H1 (cell line): ENCODE measurements around the gene TNFAIP2. TPM values are rescaled to one million over a fixed set of nuclear protein-coding genes. Genes with fewer than 3 reads are reported as not detected.

Experiments used
- CTCF ChIA-PET: fragments of 300-600 bp; sonication (Branson Sonifier 250); formaldehyde crosslinking; loops from one replicate; lab custom pipeline; 2021; ENCODE audit not compliant: partially characterized antibody; lab: Charles Lee
- POLR2A ChIA-PET: fragments of 300-600 bp; sonication (Branson Sonifier 250); formaldehyde crosslinking; loops from one replicate; lab custom pipeline; 2021; ENCODE audit warnings: inconsistent platforms; ENCODE audit not compliant: partially characterized antibody; lab: Charles Lee
- DNase-seq, 2 experiments: peaks; one replicate each; pipeline versions ENCODE4 v3.0.0 to v3.0.0-alpha.2; 2010 to 2022; ENCODE audit warnings: low spot score in 2 of 2, low read depth in 1 of 2, mixed read lengths in 1 of 2
- FAIRE-seq: peaks from 2 replicates; lab custom pipeline; 2011; peaks lifted over from hg19 to GRCh38; lab: Jason Lieb, UNC
- H2AFZ ChIP-seq: 2 replicates; pipeline ENCODE4 v1.8.1; 2012; ENCODE audit warnings: low read length, inconsistent platforms
- H2AK5ac ChIP-seq: 2 replicates; pipeline ENCODE4 v1.6.1; 2013; ENCODE audit warnings: low read depth, low read length
- H2BK120ac ChIP-seq: replicated peaks from 2 replicates; pipeline ENCODE3; 2013; ENCODE audit warnings: low read depth, low read length, inconsistent platforms
- H2BK12ac ChIP-seq: 2 replicates; pipeline ENCODE4 v1.6.1; 2013; ENCODE audit warnings: low read depth, low read length
- H2BK15ac ChIP-seq: 2 replicates; pipeline ENCODE4 v1.6.1; 2013; ENCODE audit warnings: low read length
- H2BK20ac ChIP-seq: 2 replicates; pipeline ENCODE4 v1.6.1; 2013; ENCODE audit warnings: low read length
- H2BK5ac ChIP-seq: 2 replicates; pipeline ENCODE4 v1.6.1; 2013; ENCODE audit warnings: low read depth, low read length
- H3K14ac ChIP-seq: 2 replicates; pipeline ENCODE4 v1.6.1; 2013; ENCODE audit warnings: inconsistent platforms; ENCODE audit not compliant: insufficient read length
- H3K18ac ChIP-seq: 2 replicates; pipeline ENCODE4 v1.6.1; 2013; ENCODE audit warnings: low read length; ENCODE audit errors: extremely low read depth
- H3K23ac ChIP-seq: 2 replicates; pipeline ENCODE4 v1.6.1; 2013; ENCODE audit warnings: inconsistent platforms; ENCODE audit not compliant: insufficient read length
- H3K23me2 ChIP-seq: 2 replicates; pipeline ENCODE4 v1.6.1; 2013; ENCODE audit warnings: low read depth, low read length
- H3K27ac ChIP-seq: 2 replicates; pipeline ENCODE4 v1.6.1; 2011; ENCODE audit warnings: low read depth, low read length, inconsistent platforms
- H3K27me3 ChIP-seq, 4 experiments: replicated peaks in 1 of 4; 1 replicate in 1 of 4; 2 replicates in 3 of 4; pipeline versions ENCODE4 v1.6.1 to v1.8.1; 2011 to 2013; ENCODE audit warnings: low read length in 3 of 4, mild to moderate bottlenecking in 3 of 4, inconsistent platforms in 2 of 4, mixed read lengths in 2 of 4, moderate library complexity in 1 of 4; ENCODE audit not compliant: control insufficient read depth in 3 of 4, insufficient read depth in 3 of 4; ENCODE audit errors: extremely low read depth in 1 of 4
- H3K36me3 ChIP-seq, 4 experiments: 2 replicates each; pipeline versions ENCODE4 v1.6.1 to v1.8.1; 2011 to 2013; ENCODE audit warnings: mild to moderate bottlenecking in 4 of 4, low read length in 3 of 4, moderate library complexity in 2 of 4, control low read depth in 1 of 4, inconsistent platforms in 1 of 4; ENCODE audit not compliant: insufficient read depth in 4 of 4, control insufficient read depth in 2 of 4
- H3K4ac ChIP-seq: replicated peaks from 2 replicates; pipeline ENCODE3; 2013; ENCODE audit warnings: low read length, low read depth, mixed read lengths, inconsistent platforms; ENCODE audit not compliant: insufficient read length
- H3K4me1 ChIP-seq, 4 experiments: replicated peaks in 1 of 4; 1 replicate in 1 of 4; 2 replicates in 3 of 4; pipeline versions ENCODE4 v1.6.1 to v1.8.1; 2011 to 2013; ENCODE audit warnings: low read length in 3 of 4, inconsistent platforms in 2 of 4, mixed read lengths in 1 of 4; ENCODE audit not compliant: insufficient read depth in 4 of 4, control insufficient read depth in 3 of 4
- H3K4me2 ChIP-seq, 2 experiments: 2 replicates each; pipeline versions ENCODE4 v1.6.1 to v1.8.1; 2011 to 2013; ENCODE audit warnings: low read depth in 2 of 2, low read length in 2 of 2, control low read depth in 1 of 2, inconsistent platforms in 1 of 2, mild to moderate bottlenecking in 1 of 2; ENCODE audit not compliant: insufficient read depth in 1 of 2
- H3K4me3 ChIP-seq, 4 experiments: fragments of 200-600, 300-600 bp in 1 of 4; sonication (generic), shearing (Covaris generic), sonication (Bioruptor Twin) in 1 of 4; 2 replicates each; pipeline versions ENCODE4 v1.5.1 to v1.8.1; 2011 to 2016; ENCODE audit warnings: low read length in 4 of 4, low read depth in 3 of 4, control low read depth in 2 of 4, inconsistent platforms in 2 of 4, mild to moderate bottlenecking in 2 of 4, mixed read lengths in 1 of 4, moderate library complexity in 1 of 4; ENCODE audit not compliant: insufficient read depth in 2 of 4; ENCODE audit errors: extremely low read depth in 1 of 4
- H3K56ac ChIP-seq: replicated peaks from 2 replicates; pipeline ENCODE3; 2013; ENCODE audit warnings: low read depth, mild to moderate bottlenecking, mixed read lengths, low read length, inconsistent platforms; ENCODE audit not compliant: insufficient read length
- H3K79me1 ChIP-seq: 2 replicates; pipeline ENCODE4 v1.6.1; 2013; ENCODE audit warnings: low read depth, low read length, control low read depth
- H3K79me2 ChIP-seq, 2 experiments: 2 replicates each; pipeline versions ENCODE4 v1.6.1 to v1.8.1; 2012 to 2013; ENCODE audit warnings: low read length in 2 of 2, mild to moderate bottlenecking in 2 of 2, inconsistent platforms in 1 of 2; ENCODE audit not compliant: insufficient read depth in 2 of 2, control insufficient read depth in 1 of 2
- H3K9ac ChIP-seq, 4 experiments: replicated peaks in 1 of 4; 1 replicate in 1 of 4; 2 replicates in 3 of 4; pipeline versions ENCODE4 v1.6.1 to v1.8.1; 2011 to 2013; ENCODE audit warnings: low read depth in 3 of 4, low read length in 3 of 4, control low read depth in 2 of 4, mild to moderate bottlenecking in 2 of 4, moderate library complexity in 2 of 4, inconsistent platforms in 1 of 4; ENCODE audit errors: extremely low read depth in 1 of 4
- H3K9me3 ChIP-seq, 2 experiments: 2 replicates each; pipeline versions ENCODE4 v1.6.1 to v1.8.1; 2012 to 2013; ENCODE audit warnings: mild to moderate bottlenecking in 2 of 2, moderate library complexity in 2 of 2, control low read depth in 1 of 2, inconsistent platforms in 1 of 2, low read depth in 1 of 2, low read length in 1 of 2, mixed read lengths in 1 of 2; ENCODE audit not compliant: insufficient read depth in 2 of 2
- H4K20me1 ChIP-seq, 2 experiments: replicated peaks in 1 of 2; 2 replicates each; pipeline versions ENCODE3 to v1.8.1; 2011 to 2013; ENCODE audit warnings: inconsistent platforms in 2 of 2, low read length in 2 of 2, mild to moderate bottlenecking in 1 of 2; ENCODE audit not compliant: insufficient read depth in 2 of 2, control insufficient read depth in 1 of 2
- H4K5ac ChIP-seq: 2 replicates; pipeline ENCODE4 v1.6.1; 2013; ENCODE audit warnings: low read length, low read depth, mixed read lengths, inconsistent platforms; ENCODE audit not compliant: insufficient read length
- H4K8ac ChIP-seq: 2 replicates; pipeline ENCODE4 v1.8.0; 2013; ENCODE audit warnings: mild to moderate bottlenecking, moderate library complexity, low read length, inconsistent platforms; ENCODE audit not compliant: insufficient read depth; ENCODE audit errors: extremely low read depth
- H4K91ac ChIP-seq: replicated peaks from 2 replicates; pipeline ENCODE3; 2013; ENCODE audit warnings: low read length, mixed read lengths, inconsistent platforms; ENCODE audit not compliant: insufficient read length
- FOSL1 ChIP-seq: IDR thresholded peaks from 2 replicates; pipeline ENCODE4 v1.6.1; 2011; ENCODE audit warnings: mild to moderate bottlenecking, low read depth, low read length, moderate library complexity; ENCODE audit not compliant: insufficient read depth
- NANOG ChIP-seq: IDR thresholded peaks from 2 replicates; pipeline ENCODE4 v1.6.1; 2011; ENCODE audit warnings: low read length, low read depth, mild to moderate bottlenecking, inconsistent platforms; ENCODE audit not compliant: insufficient read depth, poor library complexity, severe bottlenecking
- RAD21 ChIP-seq, 2 experiments: IDR thresholded peaks in 1 of 2; conservative IDR thresholded peaks in 1 of 2; 2 replicates each; pipeline ENCODE4 v1.6.1; 2011; ENCODE audit warnings: low read depth in 2 of 2, low read length in 2 of 2, improper control_type of control experiment in 1 of 2, inconsistent platforms in 1 of 2, mild to moderate bottlenecking in 1 of 2, moderate library complexity in 1 of 2
- RNF2 ChIP-seq: fragments of 200-900, 300-1000 bp; sonication (generic); IDR thresholded peaks from 2 replicates; pipeline ENCODE4 v1.7.1; 2016; ENCODE audit warnings: borderline replicate concordance, low read depth, mild to moderate bottlenecking, antibody characterized with exemption, low read length; ENCODE audit not compliant: poor library complexity, severe bottlenecking; ENCODE audit errors: missing control alignments
- SUZ12 ChIP-seq: fragments of 200-600 bp; sonication (generic); IDR thresholded peaks from 2 replicates; pipeline ENCODE4 v1.6.1; 2012; ENCODE audit warnings: mild to moderate bottlenecking, inconsistent platforms, low read length, moderate library complexity, mixed read lengths
- WGBS, 2 experiments: shearing (Covaris generic) in 1 of 2; methylation state at CpG; one replicate each; pipeline versions ENCODE4 v1.1.6 to v1.1.7; 2013 to 2015; ENCODE audit warnings: low lambda C conversion rate in 2 of 2, mixed read lengths in 2 of 2, inconsistent platforms in 1 of 2, low coverage in 1 of 2, missing lambda C conversion rate in 1 of 2; ENCODE audit not compliant: insufficient replicate concordance in 2 of 2, insufficient coverage in 1 of 2, insufficient read length in 1 of 2; ENCODE audit errors: extremely low coverage in 1 of 2, missing lambda C conversion rate in 1 of 2; 5-methylcytosine and 5-hydroxymethylcytosine counted together
- polyA plus RNA-seq, 7 experiments: library from polyadenylated mRNA; depleted of rRNA in 3 of 7; stranded (reverse) in 5 of 7; unstranded in 2 of 7; fragments of >200 nt in 5 of 7; fragments of 200-250 nt in 2 of 7; gene quantifications; 1 replicate in 5 of 7; 2 replicates in 1 of 7; 4 replicates in 1 of 7; pipeline versions ENCODE4 v1.2.1 to v1.2.3, GENCODE V29; 2011 to 2013; ENCODE audit warnings: missing spikeins in 2 of 7, mixed read lengths in 2 of 7
- total RNA-seq: library from RNA; stranded (reverse); fragmentation: NEBNext Ultra II Directional; extraction: Animal tissue kit (Norgen Biotek cat#: 25700); gene quantifications from 2 replicates; pipeline ENCODE4 v1.2.1, GENCODE V29; 2021
- TF ChIP-seq, protein P1 (sequence below), 3 experiments: IDR thresholded peaks; 1 replicate in 2 of 3; 2 replicates in 1 of 3; pipeline versions ENCODE4 v1.5.1 to v1.6.1; 2011; ENCODE audit warnings: low read length in 3 of 3, mild to moderate bottlenecking in 3 of 3, inconsistent platforms in 2 of 3, low read depth in 1 of 3, moderate library complexity in 1 of 3; ENCODE audit not compliant: insufficient read depth in 1 of 3; ENCODE audit errors: control extremely low read depth in 1 of 3

Gene TNFAIP2
- total and polyA plus RNA-seq, 2 of the 8 experiments (the other 6 are each of a cell fraction or from before 2014, with no cell fraction given), result 28.3 to 34.5 TPM

DNA sequence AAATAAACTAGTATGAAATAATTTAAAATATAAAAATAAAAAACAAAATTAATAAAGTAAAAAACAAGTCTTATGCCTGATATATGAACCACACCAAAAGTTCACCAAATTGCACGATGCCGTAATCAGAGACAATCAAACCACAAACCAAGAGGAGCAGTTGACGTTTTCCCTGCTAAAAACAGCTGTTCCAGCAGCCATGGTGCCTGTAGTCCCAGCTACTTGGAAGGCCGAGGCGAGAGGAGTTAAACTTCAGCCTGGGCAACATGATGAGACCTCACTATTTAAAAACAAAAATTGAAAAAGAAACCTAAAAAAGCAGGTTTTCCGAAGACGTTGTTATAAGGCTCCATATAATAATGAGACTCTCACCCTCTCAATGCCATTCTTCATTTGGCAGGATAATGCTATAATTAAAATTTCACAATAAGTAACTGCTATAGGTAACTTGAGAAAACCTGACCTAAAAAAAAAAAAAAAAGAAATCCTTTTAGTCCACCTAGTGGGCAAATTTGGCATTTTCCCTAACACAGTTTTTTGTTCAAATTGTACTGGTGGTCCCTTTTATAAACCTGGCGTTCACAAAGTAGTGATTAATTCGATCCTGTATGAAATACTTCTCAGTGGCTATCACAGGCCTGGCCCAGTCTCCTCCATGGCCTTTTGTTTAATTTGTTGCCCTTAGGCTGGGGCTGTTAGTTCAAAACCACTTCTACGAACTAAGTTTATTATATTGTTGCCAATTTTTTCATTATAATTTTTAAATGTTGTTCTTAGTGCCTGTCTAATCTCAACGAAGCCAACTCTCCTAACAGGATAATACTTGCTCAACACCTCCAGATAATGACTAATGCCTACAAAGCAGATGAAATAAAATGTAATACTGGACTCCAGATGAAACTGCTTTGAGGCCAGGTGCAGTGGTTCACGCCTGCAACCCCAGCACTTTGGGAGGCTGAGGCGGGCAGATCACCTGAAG lies 62.1 kb downstream of the TNFAIP2 start:
- Histone ChIP-seq H2BK20ac (no peak overlapping the region), H3K14ac (no peak overlapping the region), H4K91ac (no peak overlapping the region), H4K8ac (no peak overlapping the region), H2BK5ac (no peak overlapping the region), H3K23ac (no peak overlapping the region), H3K4me3 (no peak overlapping the region), H4K20me1 (no peaks in the 10 kb centered on the region), H3K79me2 (no peaks in the 10 kb centered on the region), H3K4me1 (peaks cover 8 to 14% (median 11%) of the 10 kb centered on the region in 4 experiments; a peak in 5 of 7 replicates), H3K4ac (no peak overlapping the region), H2BK15ac (no peak overlapping the region), H3K9ac (no peak overlapping the region), H3K18ac (no peak overlapping the region), H3K56ac (no peak overlapping the region), H4K5ac (no peak overlapping the region), H3K36me3 (no peaks in the 10 kb centered on the region), H2AFZ (no peak overlapping the region), H2AK5ac (no peak overlapping the region), H3K4me2 (no peak overlapping the region), H2BK12ac (no peak overlapping the region), H3K79me1 (no peaks in the 10 kb centered on the region), H3K23me2 (peaks cover 9% of the 10 kb centered on the region; the same call in 1 of the 2 replicates), H2BK120ac (no peak overlapping the region), H3K27me3 (peaks cover 1 to 21% (median 19%) of the 10 kb centered on the region in 4 experiments), H3K9me3 (no peaks in the 10 kb centered on the region), H3K27ac (no peak overlapping the region)
- TF ChIP-seq RNF2 (no peak), RAD21 (IDR thresholded peaks at IDR 0.05 in 1 of 2, conservative IDR thresholded peaks at IDR 0.05 in 1 of 2; ENCODE audit: low read depth in 2 of 2, low read length in 2 of 2) (peak in 1 of 2 experiments; percentile 22; a peak in 1 of 4 replicates), FOSL1 (no peak), NANOG (no peak), SUZ12 (no peak)
- TF ChIP-seq, protein P1, sequence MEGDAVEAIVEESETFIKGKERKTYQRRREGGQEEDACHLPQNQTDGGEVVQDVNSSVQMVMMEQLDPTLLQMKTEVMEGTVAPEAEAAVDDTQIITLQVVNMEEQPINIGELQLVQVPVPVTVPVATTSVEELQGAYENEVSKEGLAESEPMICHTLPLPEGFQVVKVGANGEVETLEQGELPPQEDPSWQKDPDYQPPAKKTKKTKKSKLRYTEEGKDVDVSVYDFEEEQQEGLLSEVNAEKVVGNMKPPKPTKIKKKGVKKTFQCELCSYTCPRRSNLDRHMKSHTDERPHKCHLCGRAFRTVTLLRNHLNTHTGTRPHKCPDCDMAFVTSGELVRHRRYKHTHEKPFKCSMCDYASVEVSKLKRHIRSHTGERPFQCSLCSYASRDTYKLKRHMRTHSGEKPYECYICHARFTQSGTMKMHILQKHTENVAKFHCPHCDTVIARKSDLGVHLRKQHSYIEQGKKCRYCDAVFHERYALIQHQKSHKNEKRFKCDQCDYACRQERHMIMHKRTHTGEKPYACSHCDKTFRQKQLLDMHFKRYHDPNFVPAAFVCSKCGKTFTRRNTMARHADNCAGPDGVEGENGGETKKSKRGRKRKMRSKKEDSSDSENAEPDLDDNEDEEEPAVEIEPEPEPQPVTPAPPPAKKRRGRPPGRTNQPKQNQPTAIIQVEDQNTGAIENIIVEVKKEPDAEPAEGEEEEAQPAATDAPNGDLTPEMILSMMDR (IDR thresholded peaks at IDR 0.05; ENCODE audit: control extremely low read depth in 1 of 3, insufficient read depth in 1 of 3, low read depth in 1 of 3, low read length in 3 of 3), result peak in 2 of 3 experiments; percentile 27 to 53; a peak in 2 of 4 replicates
- 72% methylated on average over 13 of the region's 13 CpGs; no CpG with 5 or more reads in 1 of the 2 experiments for WGBS, 2 experiments
- no peak for DNase-seq
- FAIRE-seq, result peak; percentile 32
- CTCF ChIA-PET, result interaction anchor here (0.6 to 3.9 kb wide), 38 partner anchors 8 to 702 kb away, joined by 3 to 34 read pairs (median 4); no protein-coding TSS in a partner anchor
- POLR2A ChIA-PET, result interaction anchor here (1.0 kb wide), 1 partner anchor 17 kb away, joined by 4 read pairs; no protein-coding TSS in a partner anchor
